Liver (tissue), 9 donors: ENCODE data around the gene QPCT. TPM values are rescaled to one million over a fixed set of nuclear protein-coding genes. Genes with fewer than 3 reads are reported as not detected.

Experiments
- DNase-seq: peaks from one replicate; pipeline ENCODE4 v3.0.0-alpha.2; 2017; ENCODE audit warnings: low spot score
- H3K27ac ChIP-seq, 2 donors: one replicate each; pipeline ENCODE4 v1.7.0; 2013; ENCODE audit warnings: inconsistent platforms in 2 of 2, low read length in 2 of 2, control low read depth in 1 of 2, low read depth in 1 of 2, mild to moderate bottlenecking in 1 of 2
- H3K27me3 ChIP-seq, 4 donors: one replicate each; pipeline versions ENCODE4 v1.6.1 to v1.7.0; 2013; ENCODE audit warnings: low read length in 3 of 4, inconsistent platforms in 1 of 4, mild to moderate bottlenecking in 1 of 4, moderate library complexity in 1 of 4; ENCODE audit not compliant: control insufficient read depth in 4 of 4, insufficient read depth in 4 of 4
- H3K36me3 ChIP-seq, 4 donors: one replicate each; pipeline versions ENCODE4 v1.6.1 to v1.7.0; 2013; ENCODE audit warnings: low read length in 3 of 4, mild to moderate bottlenecking in 3 of 4, low read depth in 1 of 4, moderate library complexity in 1 of 4; ENCODE audit not compliant: control insufficient read depth in 4 of 4, insufficient read depth in 3 of 4
- H3K4me1 ChIP-seq, 4 donors: one replicate each; pipeline versions ENCODE4 v1.6.1 to v1.7.0; 2013; ENCODE audit warnings: low read length in 3 of 4, mild to moderate bottlenecking in 3 of 4, moderate library complexity in 1 of 4; ENCODE audit not compliant: control insufficient read depth in 4 of 4, insufficient read depth in 4 of 4
- H3K4me3 ChIP-seq, 3 donors: one replicate each; pipeline versions ENCODE4 v1.6.1 to v1.7.0; 2013; ENCODE audit warnings: low read length in 3 of 3, control low read depth in 1 of 3, low read depth in 1 of 3, mild to moderate bottlenecking in 1 of 3
- H3K9ac ChIP-seq, 2 donors: one replicate each; pipeline ENCODE4 v1.7.0; 2013; ENCODE audit warnings: low read length in 2 of 2, mild to moderate bottlenecking in 2 of 2, moderate library complexity in 2 of 2, control low read depth in 1 of 2, low read depth in 1 of 2
- H3K9me3 ChIP-seq, 4 donors: one replicate each; pipeline versions ENCODE4 v1.6.1 to v1.7.0; 2013; ENCODE audit warnings: low read length in 3 of 4; ENCODE audit not compliant: control insufficient read depth in 4 of 4
- EGR1 ChIP-seq, 2 donors: IDR thresholded peaks; 2 replicates each; pipeline ENCODE4 v1.6.1; 2016 to 2018; ENCODE audit warnings: antibody characterized with exemption in 2 of 2, low read depth in 2 of 2
- FOXA1 ChIP-seq: IDR thresholded peaks from 2 replicates; pipeline ENCODE4 v1.6.1; 2016; ENCODE audit warnings: antibody characterized with exemption
- FOXA2 ChIP-seq: IDR thresholded peaks from 2 replicates; pipeline ENCODE4 v1.6.1; 2016; ENCODE audit warnings: antibody characterized with exemption
- GABPA ChIP-seq, 2 donors: IDR thresholded peaks in 1 of 2; conservative IDR thresholded peaks in 1 of 2; 2 replicates each; pipeline ENCODE4 v1.6.1; 2016; ENCODE audit warnings: antibody characterized with exemption in 2 of 2, mild to moderate bottlenecking in 1 of 2, moderate library complexity in 1 of 2
- HNF4A ChIP-seq, 2 donors: conservative IDR thresholded peaks; 2 replicates each; pipeline ENCODE4 v1.6.1; 2016; ENCODE audit warnings: antibody characterized with exemption in 2 of 2, mild to moderate bottlenecking in 2 of 2
- JUND ChIP-seq, 2 donors: IDR thresholded peaks; 2 replicates each; pipeline ENCODE4 v1.6.1; 2016; ENCODE audit warnings: antibody characterized with exemption in 2 of 2
- NR2F2 ChIP-seq: IDR thresholded peaks from 2 replicates; pipeline ENCODE4 v1.6.1; 2016; ENCODE audit warnings: antibody characterized with exemption
- RAD21 ChIP-seq, 2 donors: IDR thresholded peaks; 2 replicates each; pipeline ENCODE4 v1.6.1; 2016; ENCODE audit warnings: antibody characterized with exemption in 2 of 2, mild to moderate bottlenecking in 2 of 2
- REST ChIP-seq: IDR thresholded peaks from 2 replicates; pipeline ENCODE4 v1.6.1; 2016; ENCODE audit warnings: antibody characterized with exemption, mild to moderate bottlenecking
- RXRA ChIP-seq, 2 donors: IDR thresholded peaks; 2 replicates each; pipeline ENCODE4 v1.6.1; 2017 to 2018; ENCODE audit warnings: antibody characterized with exemption in 2 of 2, mild to moderate bottlenecking in 1 of 2
- SP1 ChIP-seq: IDR thresholded peaks from 2 replicates; pipeline ENCODE4 v1.6.1; 2018; ENCODE audit warnings: antibody characterized with exemption, mild to moderate bottlenecking
- TAF1 ChIP-seq: conservative IDR thresholded peaks from 2 replicates; pipeline ENCODE4 v1.6.1; 2016; ENCODE audit warnings: antibody characterized with exemption, mild to moderate bottlenecking
- YY1 ChIP-seq: IDR thresholded peaks from 2 replicates; pipeline ENCODE4 v1.6.1; 2016; ENCODE audit warnings: antibody characterized with exemption, mild to moderate bottlenecking
- WGBS: extraction: QIAGEN DNeasy Blood & Tissue Kit; methylation state at CpG from one replicate; pipeline ENCODE4 v1.1.7; 2013; 5-methylcytosine and 5-hydroxymethylcytosine counted together
- polyA plus RNA-seq, 2 donors: library from polyadenylated mRNA; stranded (reverse) in 1 of 2; unstranded in 1 of 2; fragments of 200-250 nt in 1 of 2; fragments of >200 nt in 1 of 2; fragmentation: Nextera tagmentation in 1 of 2; extraction: Ambion mirVana in 1 of 2; gene quantifications; one replicate each; pipeline versions ENCODE4 v1.2.1 to v1.2.3, GENCODE V29; 2013 to 2015
- total RNA-seq, 2 donors: library from RNA; depleted of rRNA; stranded (reverse); fragments of >200 nt; gene quantifications; one replicate each; pipeline ENCODE4 v1.2.3, GENCODE V29; 2014
- TF ChIP-seq, protein P1 (sequence below): IDR thresholded peaks from 2 replicates; pipeline ENCODE4 v1.6.1; 2016; ENCODE audit warnings: antibody characterized with exemption
- TF ChIP-seq, protein P2 (sequence below): fragments of 150-350 bp; IDR thresholded peaks from 2 replicates; pipeline ENCODE4 v1.5.1; 2017; ENCODE audit warnings: improper control_type of control experiment, low read depth, low read length; ENCODE audit not compliant: missing input control
- donor health status: healthy.
- donor health status: healthy.
- donor health status: healthy.
- donor health status: healthy.
- donor health status: healthy.

QPCT gene
- total and polyA plus RNA-seq, 4 donors, result 0.61 to 3.0 (median 1.2) TPM

DNA sequence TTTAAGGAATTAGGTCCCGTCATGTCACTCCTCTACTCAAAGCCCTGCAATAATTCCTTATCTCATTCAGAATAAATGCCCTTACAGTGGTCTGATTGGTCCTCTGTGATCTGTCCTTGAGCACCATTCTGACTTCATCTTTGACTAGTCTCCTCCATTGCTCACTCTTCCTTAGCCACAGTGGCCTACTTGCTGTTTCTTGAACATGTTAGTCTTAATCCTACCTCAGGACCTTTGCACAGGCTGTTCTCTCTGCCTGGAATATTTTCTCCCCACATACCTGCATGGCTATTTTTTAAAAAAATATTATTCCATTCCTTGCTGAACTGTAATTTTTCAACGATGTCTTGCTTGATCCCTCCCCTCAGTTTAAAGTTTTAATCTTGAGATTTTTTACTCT lies 48.0 kb downstream of the QPCT start:
- Histone ChIP-seq H3K27ac (no peak overlapping the region), H3K36me3 (no peaks in the 10 kb centered on the region), H3K9ac (no peak overlapping the region), H3K4me1 (no peaks in the 10 kb centered on the region), H3K9me3 (no peaks in the 10 kb centered on the region), H3K4me3 (no peak overlapping the region), H3K27me3 (no peaks in the 10 kb centered on the region)
- 99% methylated on average over 2 of the region's 2 CpGs for WGBS
- no peak for TF ChIP-seq SP1
- TF ChIP-seq FOXA1, result no peak
- TF ChIP-seq, protein P1, sequence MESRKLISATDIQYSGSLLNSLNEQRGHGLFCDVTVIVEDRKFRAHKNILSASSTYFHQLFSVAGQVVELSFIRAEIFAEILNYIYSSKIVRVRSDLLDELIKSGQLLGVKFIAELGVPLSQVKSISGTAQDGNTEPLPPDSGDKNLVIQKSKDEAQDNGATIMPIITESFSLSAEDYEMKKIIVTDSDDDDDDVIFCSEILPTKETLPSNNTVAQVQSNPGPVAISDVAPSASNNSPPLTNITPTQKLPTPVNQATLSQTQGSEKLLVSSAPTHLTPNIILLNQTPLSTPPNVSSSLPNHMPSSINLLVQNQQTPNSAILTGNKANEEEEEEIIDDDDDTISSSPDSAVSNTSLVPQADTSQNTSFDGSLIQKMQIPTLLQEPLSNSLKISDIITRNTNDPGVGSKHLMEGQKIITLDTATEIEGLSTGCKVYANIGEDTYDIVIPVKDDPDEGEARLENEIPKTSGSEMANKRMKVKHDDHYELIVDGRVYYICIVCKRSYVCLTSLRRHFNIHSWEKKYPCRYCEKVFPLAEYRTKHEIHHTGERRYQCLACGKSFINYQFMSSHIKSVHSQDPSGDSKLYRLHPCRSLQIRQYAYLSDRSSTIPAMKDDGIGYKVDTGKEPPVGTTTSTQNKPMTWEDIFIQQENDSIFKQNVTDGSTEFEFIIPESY, result no peak
- no peak for TF ChIP-seq EGR1 (IDR thresholded peaks at IDR 0.05; ENCODE audit: low read depth in 2 of 2)
- TF ChIP-seq REST, result no peak
- TF ChIP-seq FOXA2, result no peak
- TF ChIP-seq TAF1, result no peak
- TF ChIP-seq RXRA (IDR thresholded peaks at IDR 0.05), result no peak
- no peak for TF ChIP-seq JUND (IDR thresholded peaks at IDR 0.05)
- TF ChIP-seq, protein P2, sequence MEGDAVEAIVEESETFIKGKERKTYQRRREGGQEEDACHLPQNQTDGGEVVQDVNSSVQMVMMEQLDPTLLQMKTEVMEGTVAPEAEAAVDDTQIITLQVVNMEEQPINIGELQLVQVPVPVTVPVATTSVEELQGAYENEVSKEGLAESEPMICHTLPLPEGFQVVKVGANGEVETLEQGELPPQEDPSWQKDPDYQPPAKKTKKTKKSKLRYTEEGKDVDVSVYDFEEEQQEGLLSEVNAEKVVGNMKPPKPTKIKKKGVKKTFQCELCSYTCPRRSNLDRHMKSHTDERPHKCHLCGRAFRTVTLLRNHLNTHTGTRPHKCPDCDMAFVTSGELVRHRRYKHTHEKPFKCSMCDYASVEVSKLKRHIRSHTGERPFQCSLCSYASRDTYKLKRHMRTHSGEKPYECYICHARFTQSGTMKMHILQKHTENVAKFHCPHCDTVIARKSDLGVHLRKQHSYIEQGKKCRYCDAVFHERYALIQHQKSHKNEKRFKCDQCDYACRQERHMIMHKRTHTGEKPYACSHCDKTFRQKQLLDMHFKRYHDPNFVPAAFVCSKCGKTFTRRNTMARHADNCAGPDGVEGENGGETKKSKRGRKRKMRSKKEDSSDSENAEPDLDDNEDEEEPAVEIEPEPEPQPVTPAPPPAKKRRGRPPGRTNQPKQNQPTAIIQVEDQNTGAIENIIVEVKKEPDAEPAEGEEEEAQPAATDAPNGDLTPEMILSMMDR, result no peak
- TF ChIP-seq YY1, result no peak
- TF ChIP-seq HNF4A (conservative IDR thresholded peaks at IDR 0.05), result no peak
- TF ChIP-seq GABPA (IDR thresholded peaks at IDR 0.05 in 1 of 2, conservative IDR thresholded peaks at IDR 0.05 in 1 of 2), result no peak
- no peak for TF ChIP-seq RAD21 (IDR thresholded peaks at IDR 0.05)
- no peak for TF ChIP-seq NR2F2
- no peak for DNase-seq

DNA sequence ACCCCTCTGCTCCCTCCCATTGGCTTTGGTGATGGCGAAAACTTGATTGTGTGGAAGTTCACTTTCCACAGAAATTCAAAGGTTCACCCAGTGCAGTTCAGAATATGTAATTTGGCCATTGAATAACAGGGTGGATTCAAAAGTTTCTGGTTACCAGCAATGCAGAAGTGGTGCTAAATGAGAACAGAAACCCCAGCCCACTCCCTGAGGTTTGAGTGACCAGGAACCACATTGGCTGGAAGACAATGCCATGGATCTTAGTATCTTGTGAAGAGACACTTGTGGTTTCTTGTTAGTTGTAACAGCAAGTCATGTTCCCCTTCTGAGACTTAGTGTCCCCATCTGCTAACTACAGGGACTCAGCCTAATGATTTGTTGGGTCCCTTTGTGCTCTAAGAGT lies 49.8 kb downstream of the QPCT start:
- H3K27ac ChIP-seq, result no peak overlapping the region

More for the DNA sequence above, 49.8 kb downstream of the QPCT start:
- Histone ChIP-seq H3K4me1 (no peaks in the 10 kb centered on the region), H3K27me3 (no peaks in the 10 kb centered on the region), H3K9me3 (no peaks in the 10 kb centered on the region), H3K4me3 (no peak overlapping the region), H3K9ac (no peak overlapping the region), H3K36me3 (no peaks in the 10 kb centered on the region)
- TF ChIP-seq YY1 (no peak), NR2F2 (no peak), RAD21 (IDR thresholded peaks at IDR 0.05) (no peak), FOXA2 (no peak), FOXA1 (no peak), RXRA (IDR thresholded peaks at IDR 0.05) (no peak)
- no peak for DNase-seq
- 93% methylated on average over 1 of the region's 1 CpG for WGBS
